Neural crest cell (in vitro differentiated cells): ENCODE data around the gene KCNIP1. TPM values are rescaled to one million over a fixed set of nuclear protein-coding genes. Genes with fewer than 3 reads are reported as not detected.

Experiments
- DNase-seq: peaks from one replicate; pipeline ENCODE4 v3.0.0; 2021; ENCODE audit warnings: low read depth, mixed read lengths, low spot score
- H3K27ac Mint-ChIP-seq: one replicate; pipeline ENCODE4 v1.8.0; 2021; ENCODE audit warnings: mild to moderate bottlenecking, mixed read lengths; ENCODE audit not compliant: unreplicated experiment
- H3K27me3 Mint-ChIP-seq: 2 replicates; pipeline ENCODE4 v1.8.0; 2021; ENCODE audit warnings: low read depth, mild to moderate bottlenecking, mixed read lengths
- H3K36me3 Mint-ChIP-seq: 2 replicates; pipeline ENCODE4 v1.8.0; 2021; ENCODE audit warnings: low read depth, mild to moderate bottlenecking, mixed read lengths
- H3K4me1 Mint-ChIP-seq: 2 replicates; pipeline ENCODE4 v1.8.0; 2021; ENCODE audit warnings: mixed read lengths
- H3K4me3 Mint-ChIP-seq: one replicate; pipeline ENCODE4 v1.8.0; 2021; ENCODE audit warnings: mild to moderate bottlenecking, mixed read lengths
- H3K9me3 Mint-ChIP-seq: 2 replicates; pipeline ENCODE4 v1.8.0; 2021; ENCODE audit warnings: mixed read lengths
- total RNA-seq: library from RNA; stranded (reverse); gene quantifications from 2 replicates; pipeline ENCODE4 v1.2.1, GENCODE V29; 2021
- TF ChIP-seq, protein P1 (sequence below): fragments of 200-600 bp; sonication (generic); conservative IDR thresholded peaks from 2 replicates; pipeline ENCODE4 v1.5.0; 2021; ENCODE audit warnings: antibody characterized with exemption, mild to moderate bottlenecking

Gene KCNIP1
- total RNA-seq, 1 donor from 2014 or later, result 0.96 TPM

DNA sequence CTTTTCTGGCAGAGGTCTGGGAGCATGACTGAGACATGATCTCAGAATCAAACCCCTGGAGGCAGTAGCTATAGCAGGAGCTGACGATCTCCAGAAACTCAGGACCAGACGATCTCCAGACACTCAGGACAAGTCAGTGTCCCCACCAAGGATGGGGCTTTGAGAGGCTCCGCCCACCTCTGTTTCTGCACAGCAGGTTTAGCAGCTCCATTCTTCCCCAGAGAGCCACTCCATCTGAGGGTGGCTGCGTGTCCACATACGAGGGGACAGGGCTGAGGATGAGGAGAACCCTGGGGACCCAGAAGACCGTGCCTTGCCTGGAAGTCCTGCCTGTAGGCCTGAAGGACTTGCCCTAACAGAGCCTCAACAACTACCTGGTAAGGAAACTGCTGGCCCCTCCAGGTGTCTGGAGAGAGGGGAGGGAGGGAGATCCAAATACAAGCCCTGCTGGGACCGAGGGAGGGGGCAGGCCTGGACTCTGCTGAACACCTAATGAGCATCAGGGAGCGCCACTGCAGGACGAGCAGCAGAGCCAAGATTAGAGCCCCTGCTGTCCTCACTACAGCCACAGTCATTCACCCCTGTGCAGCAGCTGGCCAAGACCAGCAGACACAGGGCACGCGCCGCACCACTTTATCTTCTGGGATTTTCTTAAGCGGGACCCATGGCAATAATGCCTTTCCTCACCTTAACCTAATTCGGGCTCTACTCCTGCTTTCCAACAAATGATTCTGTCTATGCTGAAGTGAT is 279.9 kb downstream of the KCNIP1 start, which contains the start of gene GABRP:
GABRP (plus strand) TSS at position 228 of the 750 bp plus-strand sequence. CDS start 4,891 bp downstream, outside the sequence.
- H3K27me3 Mint-ChIP-seq, result no peaks in the 10 kb centered on the region

DNA sequence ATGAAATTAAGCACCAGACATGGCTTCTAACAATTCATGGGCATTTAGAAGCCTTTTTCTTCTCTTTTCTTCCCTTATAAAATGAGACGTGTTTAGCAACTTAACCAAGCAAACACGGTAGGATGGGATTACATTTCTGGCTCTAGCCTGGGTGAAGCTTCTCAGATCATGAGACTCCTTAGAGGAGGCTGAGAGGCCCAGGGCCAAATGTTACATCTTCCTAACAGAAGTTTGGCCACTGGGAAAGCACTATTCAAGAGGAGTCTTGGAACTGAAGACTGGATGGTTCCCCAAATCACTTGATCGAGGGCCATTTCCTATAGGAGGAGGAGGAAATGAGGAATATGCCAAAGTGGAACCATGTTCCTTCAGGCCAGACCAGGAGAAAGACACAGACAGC is 281.6 kb downstream of the KCNIP1 start:
- no peaks in the 10 kb centered on the region for H3K36me3 Mint-ChIP-seq
- no peak for DNase-seq
- H3K27me3 Mint-ChIP-seq, result no peaks in the 10 kb centered on the region
- peaks cover 4% of the 10 kb centered on the region for H3K9me3 Mint-ChIP-seq
- TF ChIP-seq, protein P1, sequence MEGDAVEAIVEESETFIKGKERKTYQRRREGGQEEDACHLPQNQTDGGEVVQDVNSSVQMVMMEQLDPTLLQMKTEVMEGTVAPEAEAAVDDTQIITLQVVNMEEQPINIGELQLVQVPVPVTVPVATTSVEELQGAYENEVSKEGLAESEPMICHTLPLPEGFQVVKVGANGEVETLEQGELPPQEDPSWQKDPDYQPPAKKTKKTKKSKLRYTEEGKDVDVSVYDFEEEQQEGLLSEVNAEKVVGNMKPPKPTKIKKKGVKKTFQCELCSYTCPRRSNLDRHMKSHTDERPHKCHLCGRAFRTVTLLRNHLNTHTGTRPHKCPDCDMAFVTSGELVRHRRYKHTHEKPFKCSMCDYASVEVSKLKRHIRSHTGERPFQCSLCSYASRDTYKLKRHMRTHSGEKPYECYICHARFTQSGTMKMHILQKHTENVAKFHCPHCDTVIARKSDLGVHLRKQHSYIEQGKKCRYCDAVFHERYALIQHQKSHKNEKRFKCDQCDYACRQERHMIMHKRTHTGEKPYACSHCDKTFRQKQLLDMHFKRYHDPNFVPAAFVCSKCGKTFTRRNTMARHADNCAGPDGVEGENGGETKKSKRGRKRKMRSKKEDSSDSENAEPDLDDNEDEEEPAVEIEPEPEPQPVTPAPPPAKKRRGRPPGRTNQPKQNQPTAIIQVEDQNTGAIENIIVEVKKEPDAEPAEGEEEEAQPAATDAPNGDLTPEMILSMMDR, result no peak
- no peak overlapping the region for H3K4me3 Mint-ChIP-seq
- no peaks in the 10 kb centered on the region for H3K4me1 Mint-ChIP-seq
- no peak overlapping the region for H3K27ac Mint-ChIP-seq

More for the DNA sequence above, 279.9 kb downstream of the KCNIP1 start, which contains the start of gene GABRP:
- H3K36me3 Mint-ChIP-seq, result no peaks in the 10 kb centered on the region
- peaks cover 5% of the 10 kb centered on the region for H3K9me3 Mint-ChIP-seq
- no peak within 1 kb of the TSS for H3K27ac Mint-ChIP-seq
- no peaks in the 10 kb centered on the region for H3K4me1 Mint-ChIP-seq
- TF ChIP-seq, protein P1, result no peak
- H3K4me3 Mint-ChIP-seq, result no peak within 1 kb of the TSS
- no peak for DNase-seq

Other genes starting within 250 kb of the KCNIP1 start
- gene LCP2, start 206.2 kb upstream of the KCNIP1 start, total RNA-seq, result not detected in 2 replicates
- 0.09 TPM in 1 of 2 replicates, not detected in the other for gene KCNMB1, start 114.7 kb upstream of the KCNIP1 start, total RNA-seq